ENCODE data around the gene RTBDN.

- no peak for TF ChIP-seq SP4 (IDR thresholded peaks at IDR 0.05; ENCODE audit: low read length)
- no peak for TF ChIP-seq SAP30 (IDR thresholded peaks at IDR 0.05; ENCODE audit: insufficient read depth, insufficient replicate concordance, low read length)
- no peak for TF ChIP-seq SP2 (IDR thresholded peaks at IDR 0.05; ENCODE audit: low read length)
- TF ChIP-seq GABPA (IDR thresholded peaks at IDR 0.05; ENCODE audit: borderline replicate concordance, insufficient read depth, low read length), result no peak
- no peak for TF ChIP-seq TCF12 (IDR thresholded peaks at IDR 0.05; ENCODE audit: low read depth, low read length)
- no peak for TF ChIP-seq CTCF (IDR thresholded peaks at IDR 0.05; ENCODE audit: control extremely low read depth in 1 of 3, insufficient read depth in 1 of 3, low read depth in 1 of 3, low read length in 3 of 3)
These were observed 39.4 kb downstream of the RTBDN start for GRCh38 chr19:12794971-12795381.

All from H1 (cell line).